CD8-positive, alpha-beta memory T cell (primary cell): Measurements from ENCODE around the gene CACNA1G. TPM values are rescaled to one million over a fixed set of nuclear protein-coding genes. Genes with fewer than 3 reads are reported as not detected.

ENCODE experiments used
- CTCF ChIA-PET: fragments of 350-600 bp; sonication (Branson Sonifier 250); formaldehyde crosslinking; loops from one replicate; lab custom pipeline; 2021; ENCODE audit warnings: antibody characterized with exemption; lab: Charles Lee
- POLR2A ChIA-PET: fragments of 350-600 bp; sonication (Branson Sonifier 250); formaldehyde crosslinking; loops from one replicate; lab custom pipeline; 2021; ENCODE audit warnings: antibody characterized with exemption; lab: Charles Lee
- DNase-seq, 5 donors: peaks; one replicate each; pipeline versions ENCODE4 v3.0.0 to v3.0.0-alpha.2; 2020 to 2022; ENCODE audit warnings: mixed read lengths in 1 of 5
- H3K27ac ChIP-seq: one replicate; pipeline ENCODE4 v1.7.0; 2013; ENCODE audit warnings: low read depth, mild to moderate bottlenecking, low read length, moderate library complexity
- H3K27me3 ChIP-seq: 2 replicates; pipeline ENCODE4 v1.7.0; 2013; ENCODE audit warnings: low read length, mild to moderate bottlenecking; ENCODE audit not compliant: insufficient read depth, poor library complexity, severe bottlenecking
- H3K36me3 ChIP-seq: 2 replicates; pipeline ENCODE4 v1.7.0; 2013; ENCODE audit warnings: mild to moderate bottlenecking, low read length, moderate library complexity; ENCODE audit not compliant: insufficient read depth
- H3K4me1 ChIP-seq: 2 replicates; pipeline ENCODE4 v1.7.0; 2013; ENCODE audit warnings: mild to moderate bottlenecking, low read length, moderate library complexity; ENCODE audit not compliant: insufficient read depth
- H3K4me3 ChIP-seq: 2 replicates; pipeline ENCODE4 v1.7.0; 2013; ENCODE audit warnings: mild to moderate bottlenecking, low read length
- H3K9me3 ChIP-seq: 2 replicates; pipeline ENCODE4 v1.7.0; 2013; ENCODE audit warnings: mild to moderate bottlenecking, low read length
- H3K27ac Mint-ChIP-seq, 8 donors: one replicate each; pipeline ENCODE4 v1.8.0; 2020 to 2021; ENCODE audit warnings: mixed read lengths in 8 of 8, mild to moderate bottlenecking in 6 of 8, inconsistent platforms in 3 of 8, moderate library complexity in 3 of 8
- H3K27me3 Mint-ChIP-seq, 2 donors: one replicate each; pipeline ENCODE4 v1.8.0; 2020 to 2021; ENCODE audit warnings: mixed read lengths in 2 of 2, mild to moderate bottlenecking in 1 of 2, moderate library complexity in 1 of 2
- H3K36me3 Mint-ChIP-seq, 3 donors: one replicate each; pipeline ENCODE4 v1.8.0; 2020 to 2021; ENCODE audit warnings: mixed read lengths in 3 of 3, inconsistent platforms in 1 of 3, mild to moderate bottlenecking in 1 of 3
- H3K4me1 Mint-ChIP-seq, 3 donors: one replicate each; pipeline ENCODE4 v1.8.0; 2020 to 2021; ENCODE audit warnings: mixed read lengths in 3 of 3, inconsistent platforms in 1 of 3, mild to moderate bottlenecking in 1 of 3
- H3K4me3 Mint-ChIP-seq, 7 donors: one replicate each; pipeline ENCODE4 v1.8.0; 2020 to 2021; ENCODE audit warnings: mixed read lengths in 7 of 7, mild to moderate bottlenecking in 6 of 7, moderate library complexity in 4 of 7, inconsistent platforms in 2 of 7
- H3K9me3 Mint-ChIP-seq, 5 donors: one replicate each; pipeline ENCODE4 v1.8.0; 2020 to 2022; ENCODE audit warnings: mixed read lengths in 5 of 5, mild to moderate bottlenecking in 3 of 5, moderate library complexity in 2 of 5, inconsistent platforms in 1 of 5
- polyA plus RNA-seq: library from polyadenylated mRNA; unstranded; fragments of 300-500 nt; fragmentation: Illumina TruSeq; gene quantifications from one replicate; pipeline ENCODE4 v1.2.3, GENCODE V29; 2021
- total RNA-seq, 2 experiments: library from RNA; stranded (reverse); gene quantifications; one replicate each; pipeline ENCODE4 v1.2.3, GENCODE V29; 2021

Gene CACNA1G
- total and polyA plus RNA-seq, 3 experiments from 2014 or later = 0.07 TPM; not detected in 2

- H3K36me3 ChIP-seq = no peaks in the 10 kb centered on the region
- H3K27ac Mint-ChIP-seq = no peak overlapping the region
- H3K4me3 Mint-ChIP-seq = no peak overlapping the region
- no peaks in the 10 kb centered on the region for H3K9me3 ChIP-seq
- CTCF ChIA-PET = no interaction called here
- DNase-seq = no peak
- no peak overlapping the region for H3K4me3 ChIP-seq
- H3K27me3 ChIP-seq = no peaks in the 10 kb centered on the region
- no peaks in the 10 kb centered on the region for H3K36me3 Mint-ChIP-seq
- H3K4me1 ChIP-seq = no peaks in the 10 kb centered on the region
- no peak overlapping the region for H3K27ac ChIP-seq
- no peaks in the 10 kb centered on the region for H3K4me1 Mint-ChIP-seq
- no peaks in the 10 kb centered on the region for H3K9me3 Mint-ChIP-seq
- POLR2A ChIA-PET = no interaction called here
- H3K27me3 Mint-ChIP-seq = peaks cover 11 to 20% of the 10 kb centered on the region in 2 donors
These were observed 38.0 kb downstream of the CACNA1G start for GRCh38 chr17:50598487-50598886.

GRCh38 chr17:50599606-50600005 is 39.1 kb downstream of the CACNA1G start:
- DNase-seq = no peak
- CTCF ChIA-PET = no interaction called here
- H3K4me3 ChIP-seq = no peak overlapping the region
- no peak overlapping the region for H3K27ac ChIP-seq
- no peaks in the 10 kb centered on the region for H3K36me3 ChIP-seq
- H3K27me3 ChIP-seq = no peaks in the 10 kb centered on the region
- no peak overlapping the region for H3K4me3 Mint-ChIP-seq
- H3K9me3 Mint-ChIP-seq = no peaks in the 10 kb centered on the region
- H3K27ac Mint-ChIP-seq = no peak overlapping the region
- H3K4me1 Mint-ChIP-seq = no peaks in the 10 kb centered on the region
- H3K4me1 ChIP-seq = no peaks in the 10 kb centered on the region
- H3K36me3 Mint-ChIP-seq = no peaks in the 10 kb centered on the region
- POLR2A ChIA-PET = no interaction called here
- no peaks in the 10 kb centered on the region for H3K9me3 ChIP-seq
- peaks cover 11 to 29% of the 10 kb centered on the region in 2 donors for H3K27me3 Mint-ChIP-seq

- no peak overlapping the region for H3K4me3 ChIP-seq
- no peaks in the 10 kb centered on the region for H3K36me3 ChIP-seq
- no peaks in the 10 kb centered on the region for H3K9me3 Mint-ChIP-seq
- peaks cover 18 to 41% of the 10 kb centered on the region in 2 donors for H3K27me3 Mint-ChIP-seq
- H3K9me3 ChIP-seq = no peaks in the 10 kb centered on the region
- ChIA-PET CTCF (no interaction called here), POLR2A (no interaction called here)
- no peak for DNase-seq
- no peaks in the 10 kb centered on the region for H3K4me1 Mint-ChIP-seq
- H3K4me1 ChIP-seq = no peaks in the 10 kb centered on the region
- H3K4me3 Mint-ChIP-seq = no peak overlapping the region
- no peaks in the 10 kb centered on the region for H3K36me3 Mint-ChIP-seq
- no peaks in the 10 kb centered on the region for H3K27me3 ChIP-seq
- H3K27ac ChIP-seq = no peak overlapping the region
- H3K27ac Mint-ChIP-seq = peak overlapping the region in 1 of 8 donors; percentile 42
These were observed 41.4 kb downstream of the CACNA1G start for GRCh38 chr17:50601823-50602375.

GRCh38 chr17:50602836-50603235 is 42.3 kb downstream of the CACNA1G start:
- Mint-ChIP-seq H3K4me1 (no peaks in the 10 kb centered on the region), H3K4me3 (no peak overlapping the region), H3K27ac (no peak overlapping the region), H3K27me3 (peaks cover 20 to 44% of the 10 kb centered on the region in 2 donors), H3K9me3 (no peaks in the 10 kb centered on the region), H3K36me3 (no peaks in the 10 kb centered on the region)
- Histone ChIP-seq H3K27ac (no peak overlapping the region), H3K4me1 (no peaks in the 10 kb centered on the region), H3K36me3 (no peaks in the 10 kb centered on the region), H3K27me3 (no peaks in the 10 kb centered on the region), H3K9me3 (no peaks in the 10 kb centered on the region), H3K4me3 (no peak overlapping the region)
- POLR2A ChIA-PET = no interaction called here
- no peak for DNase-seq
- CTCF ChIA-PET = no interaction called here

- Histone ChIP-seq H3K4me1 (no peaks in the 10 kb centered on the region), H3K27ac (no peak overlapping the region), H3K4me3 (no peak overlapping the region), H3K9me3 (no peaks in the 10 kb centered on the region), H3K27me3 (no peaks in the 10 kb centered on the region), H3K36me3 (no peaks in the 10 kb centered on the region)
- Mint-ChIP-seq H3K4me1 (no peaks in the 10 kb centered on the region), H3K27me3 (peaks cover 20 to 44% of the 10 kb centered on the region in 2 donors), H3K4me3 (no peak overlapping the region), H3K27ac (no peak overlapping the region), H3K36me3 (no peaks in the 10 kb centered on the region), H3K9me3 (no peaks in the 10 kb centered on the region)
- POLR2A ChIA-PET = no interaction called here
- no peak for DNase-seq
- CTCF ChIA-PET = no interaction called here
These were observed 42.8 kb downstream of the CACNA1G start for GRCh38 chr17:50603340-50603739.

- ChIA-PET CTCF (interaction anchor here (1.9 kb wide), 1 partner anchor 21 kb away, joined by 6 read pairs; no protein-coding TSS in a partner anchor), POLR2A (no interaction called here)
- Mint-ChIP-seq H3K36me3 (no peaks in the 10 kb centered on the region), H3K9me3 (no peaks in the 10 kb centered on the region), H3K4me1 (no peaks in the 10 kb centered on the region), H3K27me3 (peaks cover 21 to 50% of the 10 kb centered on the region in 2 donors), H3K27ac (no peak overlapping the region), H3K4me3 (no peak overlapping the region)
- Histone ChIP-seq H3K4me1 (no peaks in the 10 kb centered on the region), H3K27ac (no peak overlapping the region), H3K4me3 (no peak overlapping the region), H3K36me3 (no peaks in the 10 kb centered on the region), H3K9me3 (no peaks in the 10 kb centered on the region), H3K27me3 (no peaks in the 10 kb centered on the region)
- DNase-seq = no peak
These were observed 44.0 kb downstream of the CACNA1G start for GRCh38 chr17:50604513-50604912.

- H3K27ac ChIP-seq = no peak overlapping the region
- no peaks in the 10 kb centered on the region for H3K9me3 ChIP-seq
- peaks cover 21 to 54% of the 10 kb centered on the region in 2 donors for H3K27me3 Mint-ChIP-seq
- H3K27ac Mint-ChIP-seq = no peak overlapping the region
- H3K36me3 ChIP-seq = no peaks in the 10 kb centered on the region
- H3K27me3 ChIP-seq = no peaks in the 10 kb centered on the region
- H3K4me3 ChIP-seq = no peak overlapping the region
- H3K36me3 Mint-ChIP-seq = no peaks in the 10 kb centered on the region
- H3K9me3 Mint-ChIP-seq = no peaks in the 10 kb centered on the region
- H3K4me1 Mint-ChIP-seq = no peaks in the 10 kb centered on the region
- DNase-seq = no peak
- H3K4me1 ChIP-seq = no peaks in the 10 kb centered on the region
- POLR2A ChIA-PET = no interaction called here
- H3K4me3 Mint-ChIP-seq = no peak overlapping the region
- CTCF ChIA-PET = interaction anchor here (1.9 kb wide), 1 partner anchor 20 kb away, joined by 6 read pairs; no protein-coding TSS in a partner anchor
These were observed 44.9 kb downstream of the CACNA1G start for GRCh38 chr17:50605429-50605828.

- H3K4me3 ChIP-seq = no peak overlapping the region
- DNase-seq = no peak
- H3K9me3 Mint-ChIP-seq = no peaks in the 10 kb centered on the region
- H3K4me1 ChIP-seq = no peaks in the 10 kb centered on the region
- no peaks in the 10 kb centered on the region for H3K27me3 ChIP-seq
- H3K4me3 Mint-ChIP-seq = no peak overlapping the region
- H3K36me3 ChIP-seq = no peaks in the 10 kb centered on the region
- ChIA-PET CTCF (no interaction called here), POLR2A (no interaction called here)
- no peaks in the 10 kb centered on the region for H3K4me1 Mint-ChIP-seq
- H3K27ac Mint-ChIP-seq = peak overlapping the region in 1 of 8 donors; percentile 89
- H3K27ac ChIP-seq = no peak overlapping the region
- H3K36me3 Mint-ChIP-seq = no peaks in the 10 kb centered on the region
- no peaks in the 10 kb centered on the region for H3K9me3 ChIP-seq
- peaks cover 18 to 50% of the 10 kb centered on the region in 2 donors for H3K27me3 Mint-ChIP-seq
These were observed 47.1 kb downstream of the CACNA1G start for GRCh38 chr17:50607522-50608175.
